ENCODE data around the gene AKAP17A.

- no peak for TF ChIP-seq POLR2A (IDR thresholded peaks at IDR 0.05; ENCODE audit: extremely low read depth, insufficient read length)
- no peak for TF ChIP-seq CTCF (IDR thresholded peaks at IDR 0.05; ENCODE audit: low read depth, low read length)
- no peak for TF ChIP-seq MYC (IDR thresholded peaks at IDR 0.05; ENCODE audit: low read depth, low read length)
These were observed 6.8 kb downstream of the AKAP17A start for GRCh38 chrX:1598021-1598875.

Data from NB4 (cell line).